H9 (cell line): ENCODE data around the gene CDH13. TPM values are rescaled to one million over a fixed set of nuclear protein-coding genes. Genes with fewer than 3 reads are reported as not detected.

Experiments used
- DNase-seq: peaks from one replicate; pipeline ENCODE4 v3.0.0-alpha.2; 2017
- H2AFZ ChIP-seq: one replicate; pipeline ENCODE4 v1.6.1; 2013; ENCODE audit warnings: mild to moderate bottlenecking, low read length, control low read depth, moderate library complexity
- H2AK5ac ChIP-seq: 2 replicates; pipeline ENCODE4 v1.6.1; 2013; ENCODE audit warnings: low read length, control low read depth, mixed read lengths; ENCODE audit not compliant: insufficient read length
- H2BK120ac ChIP-seq: one replicate; pipeline ENCODE4 v1.6.1; 2013; ENCODE audit warnings: low read depth, mild to moderate bottlenecking, low read length, control low read depth, inconsistent platforms; ENCODE audit not compliant: poor library complexity, severe bottlenecking
- H2BK12ac ChIP-seq: 2 replicates; pipeline ENCODE4 v1.6.1; 2013; ENCODE audit warnings: low read length, control low read depth, mixed read lengths, low read depth; ENCODE audit not compliant: insufficient read length
- H2BK15ac ChIP-seq: 2 replicates; pipeline ENCODE4 v1.6.1; 2013; ENCODE audit warnings: low read depth, low read length, control low read depth
- H2BK20ac ChIP-seq: one replicate; pipeline ENCODE4 v1.6.1; 2013; ENCODE audit warnings: low read depth, mild to moderate bottlenecking, low read length, control low read depth, inconsistent platforms; ENCODE audit not compliant: poor library complexity, severe bottlenecking
- H2BK5ac ChIP-seq: 2 replicates; pipeline ENCODE4 v1.6.1; 2013; ENCODE audit warnings: low read length, control low read depth, mixed read lengths; ENCODE audit not compliant: insufficient read length
- H3K14ac ChIP-seq: 2 replicates; pipeline ENCODE4 v1.6.1; 2013; ENCODE audit warnings: low read length, control low read depth; ENCODE audit not compliant: insufficient read depth
- H3K18ac ChIP-seq: 2 replicates; pipeline ENCODE4 v1.6.1; 2013; ENCODE audit warnings: low read depth, mild to moderate bottlenecking, mixed read lengths, low read length, control low read depth; ENCODE audit not compliant: insufficient read length
- H3K23ac ChIP-seq: 2 replicates; pipeline ENCODE4 v1.6.1; 2013; ENCODE audit warnings: low read length, control low read depth, mixed read lengths, low read depth; ENCODE audit not compliant: insufficient read length
- H3K23me2 ChIP-seq: 2 replicates; pipeline ENCODE4 v1.6.1; 2013; ENCODE audit warnings: low read depth, mild to moderate bottlenecking, mixed read lengths, low read length, control low read depth; ENCODE audit not compliant: insufficient read length, poor library complexity, severe bottlenecking
- H3K27ac ChIP-seq: 2 replicates; pipeline ENCODE4 v1.5.1; 2013; ENCODE audit warnings: low read length, control low read depth, mixed read lengths, low read depth; ENCODE audit not compliant: insufficient read length
- H3K27me3 ChIP-seq: 2 replicates; pipeline ENCODE4 v1.6.1; 2013; ENCODE audit warnings: low read length, control low read depth, inconsistent platforms; ENCODE audit not compliant: insufficient read depth
- H3K4ac ChIP-seq: 2 replicates; pipeline ENCODE4 v1.6.1; 2013; ENCODE audit warnings: low read depth, mild to moderate bottlenecking, control low read depth, inconsistent platforms, low read length, moderate library complexity
- H3K4me1 ChIP-seq: 2 replicates; pipeline ENCODE4 v1.6.1; 2013; ENCODE audit warnings: low read length, control low read depth, inconsistent platforms; ENCODE audit not compliant: insufficient read depth
- H3K4me2 ChIP-seq: 2 replicates; pipeline ENCODE4 v1.6.1; 2013; ENCODE audit warnings: low read length, control low read depth, mixed read lengths; ENCODE audit not compliant: insufficient read length, insufficient read depth
- H3K56ac ChIP-seq: 2 replicates; pipeline ENCODE4 v1.6.1; 2013; ENCODE audit warnings: low read depth, mild to moderate bottlenecking, mixed read lengths, low read length, control low read depth; ENCODE audit not compliant: insufficient read length
- H3K79me1 ChIP-seq: 2 replicates; pipeline ENCODE4 v1.6.1; 2013; ENCODE audit warnings: low read depth, mild to moderate bottlenecking, moderate library complexity, low read length, control low read depth, inconsistent platforms; ENCODE audit not compliant: insufficient read depth, poor library complexity, severe bottlenecking
- H3K79me2 ChIP-seq: 2 replicates; pipeline ENCODE4 v1.6.1; 2013; ENCODE audit warnings: low read length, control low read depth, inconsistent platforms; ENCODE audit not compliant: insufficient read depth
- H3K9ac ChIP-seq: 2 replicates; pipeline ENCODE4 v1.6.1; 2013; ENCODE audit warnings: low read length, control low read depth, mixed read lengths; ENCODE audit not compliant: insufficient read length; ENCODE audit errors: extremely low read depth
- H3K9me3 ChIP-seq: one replicate; pipeline ENCODE4 v1.6.1; 2013; ENCODE audit warnings: low read depth, low read length, inconsistent platforms; ENCODE audit not compliant: control insufficient read depth
- H3T11ph ChIP-seq: one replicate; pipeline ENCODE4 v1.6.1; 2013; ENCODE audit warnings: mild to moderate bottlenecking, low read length, control low read depth, inconsistent platforms
- H4K20me1 ChIP-seq: one replicate; pipeline ENCODE4 v1.6.1; 2013; ENCODE audit not compliant: control insufficient read depth, insufficient read length, insufficient read depth
- H4K5ac ChIP-seq: 2 replicates; pipeline ENCODE4 v1.6.1; 2013; ENCODE audit warnings: low read depth, mild to moderate bottlenecking, mixed read lengths, low read length, control low read depth; ENCODE audit not compliant: insufficient read length
- H4K8ac ChIP-seq: replicated peaks from 2 replicates; pipeline ENCODE4 v1.6.1; 2013; ENCODE audit warnings: low read length, control low read depth, mixed read lengths, low read depth; ENCODE audit not compliant: insufficient read length
- H4K91ac ChIP-seq: 2 replicates; pipeline ENCODE4 v1.6.1; 2013; ENCODE audit warnings: low read depth, mild to moderate bottlenecking, moderate library complexity, mixed read lengths, low read length, control low read depth; ENCODE audit not compliant: insufficient read length
- H3K27ac Mint-ChIP-seq, 3 experiments: 2 replicates in 2 of 3; 3 replicates in 1 of 3; pipeline ENCODE4 v1.8.0; 2020 to 2021; ENCODE audit warnings: mixed read lengths in 3 of 3, mild to moderate bottlenecking in 1 of 3, moderate library complexity in 1 of 3
- H3K27me3 Mint-ChIP-seq: 2 replicates; pipeline ENCODE4 v1.8.0; 2021; ENCODE audit warnings: low read depth, mild to moderate bottlenecking, moderate library complexity, mixed read lengths
- H3K36me3 Mint-ChIP-seq, 3 experiments: 2 replicates in 2 of 3; 3 replicates in 1 of 3; pipeline ENCODE4 v1.8.0; 2020 to 2021; ENCODE audit warnings: low read depth in 3 of 3, mixed read lengths in 3 of 3; ENCODE audit not compliant: insufficient read depth in 1 of 3
- H3K4me1 Mint-ChIP-seq, 2 experiments: 2 replicates each; pipeline ENCODE4 v1.8.0; 2020; ENCODE audit warnings: mixed read lengths in 2 of 2
- H3K4me3 Mint-ChIP-seq, 2 experiments: 2 replicates in 1 of 2; 3 replicates in 1 of 2; pipeline ENCODE4 v1.8.0; 2020 to 2021; ENCODE audit warnings: mild to moderate bottlenecking in 2 of 2, mixed read lengths in 2 of 2, moderate library complexity in 1 of 2
- H3K9me3 Mint-ChIP-seq, 2 experiments: 2 replicates in 1 of 2; 3 replicates in 1 of 2; pipeline ENCODE4 v1.8.0; 2020; ENCODE audit warnings: mild to moderate bottlenecking in 2 of 2, mixed read lengths in 2 of 2, moderate library complexity in 1 of 2
- WGBS: extraction: QIAGEN DNeasy Blood & Tissue Kit; methylation state at CpG from one replicate; pipeline ENCODE4 v1.1.7; 2013; ENCODE audit warnings: missing lambda C conversion rate, low lambda C conversion rate, mixed read lengths; ENCODE audit not compliant: insufficient read length; ENCODE audit errors: extremely low coverage; 5-methylcytosine and 5-hydroxymethylcytosine counted together
- total RNA-seq: library from RNA; stranded (reverse); gene quantifications from 2 replicates; pipeline ENCODE4 v1.2.1, GENCODE V29; 2021
- TF ChIP-seq, protein P1 (sequence below): fragments of 200-600 bp; sonication (generic); conservative IDR thresholded peaks from 3 replicates; pipeline ENCODE4 v1.8.0; 2021; ENCODE audit warnings: antibody characterized with exemption, mild to moderate bottlenecking

The CDH13 gene
- total RNA-seq, 1 experiment from 2014 or later = 1.5 TPM

DNA sequence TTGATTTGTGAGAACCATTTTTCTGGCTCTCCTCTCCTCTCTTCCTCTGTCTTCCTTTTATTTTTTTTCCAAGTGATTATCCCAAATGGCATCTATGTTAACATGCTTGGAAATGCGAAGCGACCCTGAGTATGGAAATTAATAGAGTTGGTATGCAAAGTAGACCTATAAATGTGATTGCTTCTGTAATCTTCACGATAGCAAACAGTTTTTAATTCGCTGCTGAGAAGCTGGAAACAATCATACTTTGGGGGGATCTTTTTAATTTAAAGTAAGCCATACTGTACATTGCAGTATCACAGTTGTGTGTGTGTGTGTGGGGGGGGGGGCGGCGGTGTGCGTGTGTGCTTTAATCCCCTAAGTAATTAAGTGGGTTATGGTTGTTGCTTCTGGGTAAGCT is 233.3 kb downstream of the CDH13 start:
- Histone ChIP-seq H4K20me1 (no peaks in the 10 kb centered on the region), H3K23ac (no peak overlapping the region), H3K9ac (no peak overlapping the region), H2AFZ (no peak overlapping the region), H2AK5ac (no peak overlapping the region), H3K18ac (no peak overlapping the region), H3K4me2 (no peak overlapping the region), H4K5ac (no peak overlapping the region), H3K79me1 (no peaks in the 10 kb centered on the region), H2BK20ac (no peak overlapping the region), H2BK15ac (no peak overlapping the region), H2BK120ac (no peak overlapping the region), H3K56ac (no peak overlapping the region), H3K23me2 (no peaks in the 10 kb centered on the region), H3K9me3 (no peaks in the 10 kb centered on the region), H3K4me1 (no peaks in the 10 kb centered on the region), H3K27me3 (no peaks in the 10 kb centered on the region), H2BK5ac (no peak overlapping the region), H3K79me2 (no peaks in the 10 kb centered on the region), H3T11ph (no peak overlapping the region), H4K8ac (no peak overlapping the region), H3K4ac (no peak overlapping the region), H3K27ac (no peak overlapping the region), H2BK12ac (no peak overlapping the region), H3K14ac (no peak overlapping the region), H4K91ac (no peak overlapping the region)
- H3K4me3 Mint-ChIP-seq = no peak overlapping the region
- no peaks in the 10 kb centered on the region for H3K4me1 Mint-ChIP-seq
- no peak overlapping the region for H3K27ac Mint-ChIP-seq
- no CpG with 5 or more reads among the region's 7 CpGs for WGBS
- TF ChIP-seq, protein P1, sequence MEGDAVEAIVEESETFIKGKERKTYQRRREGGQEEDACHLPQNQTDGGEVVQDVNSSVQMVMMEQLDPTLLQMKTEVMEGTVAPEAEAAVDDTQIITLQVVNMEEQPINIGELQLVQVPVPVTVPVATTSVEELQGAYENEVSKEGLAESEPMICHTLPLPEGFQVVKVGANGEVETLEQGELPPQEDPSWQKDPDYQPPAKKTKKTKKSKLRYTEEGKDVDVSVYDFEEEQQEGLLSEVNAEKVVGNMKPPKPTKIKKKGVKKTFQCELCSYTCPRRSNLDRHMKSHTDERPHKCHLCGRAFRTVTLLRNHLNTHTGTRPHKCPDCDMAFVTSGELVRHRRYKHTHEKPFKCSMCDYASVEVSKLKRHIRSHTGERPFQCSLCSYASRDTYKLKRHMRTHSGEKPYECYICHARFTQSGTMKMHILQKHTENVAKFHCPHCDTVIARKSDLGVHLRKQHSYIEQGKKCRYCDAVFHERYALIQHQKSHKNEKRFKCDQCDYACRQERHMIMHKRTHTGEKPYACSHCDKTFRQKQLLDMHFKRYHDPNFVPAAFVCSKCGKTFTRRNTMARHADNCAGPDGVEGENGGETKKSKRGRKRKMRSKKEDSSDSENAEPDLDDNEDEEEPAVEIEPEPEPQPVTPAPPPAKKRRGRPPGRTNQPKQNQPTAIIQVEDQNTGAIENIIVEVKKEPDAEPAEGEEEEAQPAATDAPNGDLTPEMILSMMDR = no peak
- peaks cover 6 to 15% (median 7%) of the 10 kb centered on the region in 3 experiments; a peak in 5 of 7 replicates for H3K36me3 Mint-ChIP-seq
- no peak for DNase-seq
- no peaks in the 10 kb centered on the region; the same call in none of the 2 replicates for H3K27me3 Mint-ChIP-seq
- peaks cover 11 to 15% of the 10 kb centered on the region in 2 experiments for H3K9me3 Mint-ChIP-seq
